Measurements from ENCODE around the gene CNTNAP4.

The CNTNAP4 gene

DNA sequence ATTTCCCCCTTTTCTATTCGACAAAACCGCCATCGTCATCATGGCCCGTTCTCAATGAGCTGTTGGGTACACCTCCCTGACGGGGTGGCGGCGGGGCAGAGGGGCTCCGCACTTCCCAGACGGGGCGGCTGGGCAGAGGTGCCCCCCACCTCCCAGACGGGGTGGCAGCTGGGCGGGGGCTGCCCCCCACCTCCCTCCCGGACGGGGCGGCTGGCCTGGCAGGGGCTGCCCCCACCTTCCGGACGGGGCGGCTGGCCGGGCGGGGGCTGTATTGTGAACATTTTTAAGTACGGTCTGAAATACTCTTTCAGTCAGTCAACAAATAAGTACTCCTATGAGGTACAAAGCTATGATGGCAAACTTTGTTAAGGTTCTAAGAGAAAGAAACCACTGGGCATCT, 222.8 kb downstream of the CNTNAP4 start:
- DNase-seq, result no peak

DNA sequence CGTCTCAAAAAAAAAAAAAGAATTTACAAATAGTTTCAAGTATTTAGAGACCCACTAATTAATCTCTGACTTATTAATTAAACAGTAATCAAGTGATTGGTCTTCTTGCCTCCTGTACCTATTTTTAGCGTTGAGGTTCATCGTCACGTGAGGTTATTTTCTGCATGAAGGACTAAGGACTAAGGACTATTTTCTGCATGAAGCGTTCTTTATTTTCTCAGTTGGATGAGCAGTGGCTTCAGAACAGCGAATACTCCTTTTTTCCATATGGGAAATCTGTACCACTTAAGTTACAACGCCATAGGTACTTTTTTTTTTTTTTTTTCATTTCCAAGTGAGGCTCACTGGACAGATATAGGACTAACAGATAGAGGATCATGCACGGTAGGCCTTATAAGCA, 224.9 kb downstream of the CNTNAP4 start:
- DNase-seq, result no peak

DNA sequence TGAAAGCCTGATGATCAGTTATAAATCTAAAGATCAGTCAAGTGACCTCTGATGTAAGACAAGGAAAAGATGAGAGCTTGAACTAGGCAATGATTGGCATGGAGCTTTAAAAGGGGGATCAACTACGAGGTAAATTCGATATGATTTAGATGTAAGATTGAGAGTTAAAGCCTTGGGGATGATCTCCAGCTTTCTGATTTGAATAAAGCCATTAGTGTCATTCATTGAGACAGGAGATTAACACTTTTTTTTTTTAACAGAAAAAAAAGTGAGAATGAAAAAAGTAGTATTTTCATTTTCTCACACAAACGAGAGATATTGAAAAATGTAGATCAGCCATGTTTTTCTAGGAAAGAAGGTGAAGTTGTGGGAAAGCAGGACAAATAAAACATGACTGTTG, 225.4 kb downstream of the CNTNAP4 start:
- no peak for DNase-seq

DNA sequence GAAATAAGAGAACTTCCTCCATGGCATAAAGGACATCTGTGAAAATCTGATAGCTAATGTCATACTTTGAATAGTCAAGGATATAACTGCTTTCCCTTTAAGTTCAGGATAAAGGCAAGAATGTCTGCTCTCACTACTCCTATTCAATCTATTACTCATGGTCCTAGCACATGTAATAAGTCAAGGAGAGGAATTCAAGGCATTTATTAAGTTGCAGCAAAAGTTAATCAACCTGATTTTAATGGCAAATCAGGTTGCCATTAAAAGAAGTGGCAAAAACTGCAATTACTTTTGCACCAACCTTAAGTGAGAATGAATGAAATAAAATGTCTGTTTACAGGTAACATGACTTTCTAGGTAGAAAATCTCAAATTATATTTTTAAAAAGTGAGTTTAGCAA, 225.9 kb downstream of the CNTNAP4 start:
- DNase-seq, result no peak

DNA sequence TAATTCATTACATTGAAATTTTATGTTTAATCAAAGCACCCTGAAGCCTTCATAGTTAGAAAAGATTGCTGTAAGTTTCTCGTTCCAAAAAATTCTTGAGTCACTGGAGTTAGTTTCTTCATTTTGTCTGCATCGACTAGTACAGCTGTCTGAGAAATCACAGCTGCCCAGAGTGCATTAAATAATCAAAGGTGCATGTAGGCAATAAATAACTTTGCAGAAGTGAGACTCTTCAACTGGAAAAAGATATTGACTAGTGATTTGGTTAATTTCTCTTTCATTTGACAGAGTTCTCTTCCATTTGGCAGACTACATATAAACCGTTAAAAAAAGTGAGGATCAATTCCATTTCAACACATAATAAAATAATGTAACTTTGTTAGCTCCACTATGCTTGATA, 234.0 kb downstream of the CNTNAP4 start:
- no peak for DNase-seq

DNA sequence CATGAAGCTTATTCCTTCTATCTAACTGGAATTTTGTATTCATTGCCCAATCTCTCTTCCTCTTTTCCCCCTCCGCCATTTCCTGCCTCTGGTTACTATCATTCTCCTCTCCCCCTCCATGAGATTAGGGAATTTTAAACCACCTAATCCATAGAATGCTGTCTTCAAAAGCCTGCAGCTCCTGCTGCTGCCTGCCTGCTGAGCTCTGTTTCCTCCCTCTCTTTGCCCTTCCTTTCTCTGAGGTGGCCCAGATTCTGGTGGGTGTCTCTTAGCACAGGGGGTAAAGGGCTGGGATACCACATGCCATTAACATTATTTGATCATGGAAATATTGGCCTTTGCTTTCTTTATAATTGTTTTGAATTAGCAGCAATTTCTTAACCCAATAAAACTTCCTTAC, 241.6 kb downstream of the CNTNAP4 start:
- no peak for DNase-seq

DNA sequence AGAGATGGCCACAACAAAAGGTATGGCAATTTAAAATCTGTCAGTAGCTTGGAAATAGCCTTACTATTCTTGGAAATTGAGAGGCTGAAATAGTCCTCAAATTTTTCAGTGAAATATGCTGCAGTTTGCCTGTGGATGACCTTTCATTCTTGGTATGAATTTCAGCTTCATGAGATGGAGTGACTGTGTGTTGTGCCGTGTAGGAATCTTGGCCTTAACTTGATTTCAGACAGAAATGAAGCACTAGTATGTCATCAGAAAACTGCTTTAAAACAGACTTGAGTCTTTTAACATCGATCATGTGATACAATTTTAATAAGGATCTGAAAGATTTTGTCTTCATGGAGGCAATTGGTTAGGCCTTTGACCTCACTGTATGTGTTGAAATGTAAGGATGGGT, 247.2 kb downstream of the CNTNAP4 start:
- DNase-seq, result no peak

DNA sequence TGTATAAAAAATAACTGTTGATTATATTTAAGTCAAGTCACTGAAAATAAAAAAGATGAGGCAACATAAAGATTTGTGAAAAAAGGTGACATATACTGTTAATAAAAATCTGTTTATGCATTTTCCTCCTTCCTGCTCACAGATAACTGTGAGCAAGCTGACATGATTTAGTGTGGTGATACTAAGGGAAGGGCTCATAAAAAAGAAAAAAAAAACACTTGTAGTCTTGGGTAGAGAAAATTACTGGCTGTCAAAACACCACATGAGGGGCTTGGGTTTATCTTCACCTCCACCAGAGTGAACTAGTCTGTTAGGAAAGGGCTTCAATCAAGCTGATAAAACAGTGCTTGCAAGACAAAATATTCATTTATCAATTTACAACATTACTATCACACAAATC, 247.6 kb downstream of the CNTNAP4 start:
- no peak for DNase-seq

DNA sequence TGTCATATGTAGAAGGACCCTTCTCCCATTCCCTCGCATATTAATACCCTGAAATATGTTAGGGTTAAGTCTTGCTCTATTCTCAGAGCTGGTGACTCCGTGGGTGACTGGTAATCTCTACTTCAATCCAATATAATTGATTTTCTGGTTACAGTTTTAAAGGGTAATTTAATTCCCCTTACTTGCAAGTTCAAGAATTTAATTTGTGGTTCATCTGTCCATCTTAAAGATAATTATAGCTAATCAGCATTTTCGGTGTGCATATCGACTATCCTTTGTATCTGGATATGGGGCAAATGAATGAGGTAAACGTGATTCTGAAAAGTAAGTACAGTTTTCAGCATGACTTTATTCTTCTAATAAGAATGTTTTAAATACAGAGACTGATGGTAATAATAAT, 250.0 kb downstream of the CNTNAP4 start:
- DNase-seq, result no peak

DNA sequence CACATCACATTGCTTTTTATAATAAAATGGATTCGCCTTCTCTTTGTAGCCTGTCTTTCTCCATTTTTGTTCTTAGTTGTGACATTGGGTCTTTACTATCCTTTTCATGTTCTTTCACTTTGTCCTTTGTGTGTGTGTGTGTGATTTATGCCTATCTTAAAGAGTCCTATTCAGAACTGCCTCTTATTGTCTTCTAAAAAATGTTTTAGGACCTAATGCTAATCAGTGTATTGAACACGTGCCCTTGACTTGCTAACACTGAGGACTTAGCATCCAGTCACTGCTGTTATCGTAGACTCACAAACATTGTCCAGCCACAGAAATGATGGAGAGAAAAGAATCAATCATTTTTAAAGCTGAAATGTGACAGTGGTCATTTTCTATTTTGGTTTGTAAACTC, 251.9 kb downstream of the CNTNAP4 start:
- DNase-seq, result no peak

DNA sequence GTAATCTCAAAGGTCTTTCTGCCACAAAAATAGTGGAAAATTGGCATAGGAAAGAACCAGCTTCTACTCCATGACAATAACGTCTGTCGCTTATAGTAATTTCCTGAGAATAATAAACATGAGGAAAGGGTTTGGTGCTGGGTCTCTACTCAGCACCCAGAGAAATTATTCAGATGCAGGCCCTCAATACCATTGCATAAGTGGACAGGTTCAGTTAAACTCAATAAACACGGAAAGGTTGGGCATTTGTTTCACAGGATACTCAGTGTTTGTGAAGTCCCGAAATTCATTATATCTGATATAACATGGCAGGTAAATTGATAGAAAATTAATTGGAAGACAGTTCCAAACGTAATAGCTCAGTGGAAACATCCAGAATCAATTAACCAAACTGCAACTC, 254.0 kb downstream of the CNTNAP4 start:
- DNase-seq, result no peak

DNA sequence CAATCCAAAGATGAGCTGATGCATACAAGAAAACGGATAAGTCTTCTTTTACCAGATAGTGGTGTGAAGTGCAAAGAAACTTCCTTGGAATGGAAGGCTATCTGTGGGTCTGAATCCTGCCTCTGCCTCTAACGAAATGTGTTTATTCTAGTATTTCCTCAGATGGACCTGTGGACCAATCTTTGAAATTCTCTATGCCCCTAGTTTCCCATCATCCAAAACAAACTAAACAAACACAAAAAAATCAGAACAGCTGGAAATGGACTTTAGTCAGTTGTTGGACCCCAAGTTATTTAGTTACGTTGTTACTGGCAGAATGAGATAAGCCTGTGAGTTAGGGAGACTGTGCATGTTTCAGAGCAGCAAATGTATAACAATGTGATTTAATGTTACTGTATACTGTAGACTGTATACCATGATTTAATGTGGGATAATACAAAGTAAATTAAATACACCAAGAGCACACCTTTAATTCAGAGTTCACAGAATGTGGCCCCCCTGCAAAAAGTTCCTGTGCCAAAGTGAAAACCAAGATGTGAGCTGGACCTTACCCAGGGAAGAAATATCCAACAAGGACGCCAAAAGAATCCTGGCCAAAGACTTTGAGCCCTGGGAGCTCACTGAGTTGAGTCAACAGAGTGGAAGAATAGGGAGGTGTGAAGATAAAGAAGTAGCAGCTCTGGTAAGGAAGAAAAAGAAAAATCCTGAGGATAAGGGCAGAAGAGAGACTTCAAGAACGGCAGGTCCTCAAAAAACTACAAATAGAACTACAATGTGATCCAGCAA, 255.2 kb downstream of the CNTNAP4 start:
- no peak for DNase-seq

DNA sequence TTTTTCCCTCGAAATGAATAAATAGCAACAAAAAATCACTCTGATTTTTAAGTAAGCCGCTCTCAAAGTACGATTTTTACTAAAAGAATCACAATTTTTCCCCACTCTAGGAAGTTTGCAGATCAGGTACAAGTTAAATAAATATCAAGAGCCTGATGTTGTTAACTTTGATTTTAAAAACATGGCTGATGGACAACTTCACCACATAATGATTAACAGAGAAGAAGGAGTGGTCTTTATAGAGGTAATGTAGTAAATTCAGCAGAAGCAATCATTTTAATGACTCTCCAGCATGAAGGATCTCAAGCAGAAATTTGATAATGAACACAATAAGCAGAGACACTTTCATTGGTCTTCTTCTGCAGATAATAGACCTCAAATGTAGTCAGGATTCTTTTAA, 262.4 kb downstream of the CNTNAP4 start:
- no peak for DNase-seq

DNA sequence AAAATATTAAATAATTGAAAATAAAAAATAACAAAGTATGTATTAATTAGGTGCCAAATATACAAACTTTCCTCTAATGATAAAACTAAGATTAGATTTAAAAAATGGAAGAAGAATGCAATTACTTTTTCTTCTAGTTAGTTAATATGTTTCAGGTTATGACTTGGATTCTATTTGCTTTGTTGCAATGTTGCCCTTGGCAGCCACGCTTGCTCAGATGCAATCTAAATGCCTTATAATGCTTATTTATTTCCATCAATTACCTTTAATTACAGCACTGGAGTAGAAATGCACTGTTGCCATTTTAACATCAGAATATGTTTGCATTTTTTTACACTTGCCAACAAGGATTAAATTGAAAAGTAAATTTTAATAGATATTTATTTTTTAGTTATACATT, 263.9 kb downstream of the CNTNAP4 start:
- DNase-seq, result no peak

DNA sequence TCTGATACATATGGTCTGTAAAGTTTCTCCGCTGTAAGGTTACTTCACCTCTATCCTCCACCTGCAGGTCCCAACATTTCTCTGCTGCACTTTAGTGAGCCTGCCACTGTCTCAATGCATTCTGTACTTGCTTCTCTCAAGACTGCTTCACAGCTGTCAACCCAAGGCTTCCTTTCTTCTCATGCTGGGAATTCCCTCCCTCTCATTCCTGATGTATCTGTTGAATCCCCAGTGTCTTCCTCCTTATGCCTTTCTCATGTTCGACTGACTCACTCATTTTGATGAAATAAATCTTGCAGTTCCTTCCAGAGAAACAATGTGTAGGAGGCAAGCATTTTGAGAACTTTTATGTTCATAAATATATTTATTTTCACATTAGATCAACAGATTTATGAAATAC, 288.3 kb downstream of the CNTNAP4 start:
- DNase-seq, result no peak

DNA sequence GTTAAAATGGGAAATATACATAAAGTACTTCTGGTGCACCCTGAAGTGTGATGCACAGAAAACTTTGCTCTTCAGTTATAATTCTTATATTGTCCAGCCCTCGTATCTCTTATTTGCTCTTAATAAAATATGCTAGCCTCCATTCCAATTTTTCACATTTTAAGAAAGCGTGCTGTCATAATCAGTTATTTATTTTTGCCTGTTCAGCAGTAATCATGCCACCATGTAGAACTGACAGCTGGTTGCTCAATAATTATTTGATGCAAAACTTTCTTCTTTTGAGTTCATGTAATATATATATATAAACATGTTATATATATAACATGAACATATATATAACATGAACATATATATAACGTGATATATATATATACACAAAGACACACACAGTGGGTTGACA, 294.6 kb downstream of the CNTNAP4 start:
- no peak for DNase-seq

DNA sequence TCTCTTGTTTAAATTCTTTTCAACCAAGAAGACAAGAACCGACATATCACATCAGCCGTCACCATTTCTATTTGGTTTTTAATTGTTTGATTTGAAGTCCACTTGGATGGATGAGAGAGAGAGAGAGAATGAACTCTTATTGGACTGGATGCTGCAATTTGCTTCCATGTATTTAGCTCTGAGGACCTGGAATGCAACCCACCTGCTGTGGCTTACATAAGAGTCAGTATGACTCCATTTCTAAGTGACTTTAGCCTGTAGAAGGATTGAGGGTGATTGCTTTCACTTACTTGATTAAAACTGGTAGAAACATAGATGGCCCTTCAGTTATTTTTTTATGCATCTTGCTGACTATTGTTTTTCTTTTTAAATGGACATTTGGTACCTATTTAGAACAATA, 296.1 kb downstream of the CNTNAP4 start:
- DNase-seq, result no peak

DNA sequence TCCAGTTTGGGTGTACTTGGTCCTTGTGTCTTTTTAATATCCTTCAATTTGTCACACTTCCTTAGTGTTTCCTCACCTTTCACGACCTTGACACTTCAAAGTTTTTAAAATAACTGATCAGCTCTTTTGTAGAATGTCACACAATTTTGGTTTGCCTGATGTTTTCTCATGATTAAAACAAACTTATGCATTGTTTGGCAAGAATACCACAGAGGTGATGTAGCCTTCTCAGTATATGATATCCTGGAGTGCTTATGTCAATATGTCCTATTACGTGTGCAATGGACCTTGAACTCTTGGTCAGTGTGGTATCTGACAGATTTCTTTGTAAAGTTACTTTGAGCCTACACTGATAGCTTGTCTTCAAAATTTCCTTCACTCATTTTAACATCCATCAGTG, 297.4 kb downstream of the CNTNAP4 start:
- no peak for DNase-seq

DNA sequence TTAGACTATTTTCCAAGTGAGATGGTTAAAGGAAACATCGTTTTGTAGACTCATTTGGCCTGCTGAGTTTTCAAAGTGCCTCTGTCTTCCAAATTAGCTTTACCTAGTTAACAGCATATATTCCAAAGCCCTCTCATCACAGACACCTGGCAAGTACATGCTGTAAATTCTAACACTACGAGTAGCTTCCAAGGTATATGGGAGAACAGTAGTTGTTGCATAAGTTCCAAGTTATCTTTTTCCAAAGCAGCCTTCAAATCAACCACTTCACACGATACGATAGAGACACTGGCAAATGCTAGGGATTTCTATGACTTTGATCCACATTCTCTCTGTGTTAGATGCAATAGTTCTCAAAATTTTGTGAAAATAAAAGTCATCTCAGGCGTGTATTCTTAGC, 299.3 kb downstream of the CNTNAP4 start:
- no peak for DNase-seq

DNA sequence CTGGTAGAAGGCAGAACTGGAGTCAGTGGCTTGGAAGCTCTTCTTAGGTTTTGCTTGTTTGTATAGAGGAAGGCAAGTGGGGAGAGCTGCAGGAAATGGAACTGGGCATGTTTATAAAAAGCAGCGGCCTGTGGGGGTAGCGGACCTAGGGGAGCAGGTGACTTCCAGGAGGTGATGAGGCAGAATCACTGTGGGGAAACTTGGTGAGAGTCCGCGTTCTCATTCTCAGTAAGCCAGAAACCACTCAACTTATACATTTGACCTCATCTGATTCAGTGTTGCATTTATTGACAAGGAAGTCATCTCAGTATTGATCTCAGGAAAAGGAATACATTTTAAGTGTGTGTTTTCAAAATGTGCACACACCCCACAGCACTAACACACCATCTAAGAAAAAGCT, 299.8 kb downstream of the CNTNAP4 start:
- DNase-seq, result no peak

DNA sequence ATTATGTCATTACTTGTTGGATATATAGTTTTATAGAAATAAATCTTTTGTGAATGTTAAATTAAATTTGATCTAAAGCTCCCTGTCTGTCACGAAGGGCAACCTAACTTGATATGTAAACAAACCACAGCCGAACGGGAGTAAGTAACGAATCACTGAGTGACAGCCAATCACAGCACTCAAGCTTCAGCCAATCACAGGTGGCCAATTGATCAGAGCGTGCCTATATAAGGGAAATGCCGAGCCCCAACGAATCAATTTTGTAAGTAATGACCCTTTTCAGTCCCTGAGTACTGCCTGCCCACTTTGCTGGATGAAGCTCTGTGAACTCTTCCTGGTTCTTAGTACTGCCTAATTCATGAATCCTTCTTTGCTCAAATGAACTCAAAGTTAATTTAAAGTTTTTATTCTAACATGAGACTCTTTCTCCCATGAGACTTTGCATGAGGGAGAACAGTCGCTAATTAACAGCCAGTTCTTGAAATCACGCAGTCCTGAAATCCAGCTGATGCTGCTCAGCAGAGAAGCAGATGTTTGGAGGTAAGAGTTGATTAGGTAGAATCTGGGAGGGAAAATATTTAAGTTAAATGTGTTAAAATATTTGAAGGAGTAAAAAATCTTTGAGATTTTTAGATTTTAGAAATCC, 302.2 kb downstream of the CNTNAP4 start:
- no peak for DNase-seq

DNA sequence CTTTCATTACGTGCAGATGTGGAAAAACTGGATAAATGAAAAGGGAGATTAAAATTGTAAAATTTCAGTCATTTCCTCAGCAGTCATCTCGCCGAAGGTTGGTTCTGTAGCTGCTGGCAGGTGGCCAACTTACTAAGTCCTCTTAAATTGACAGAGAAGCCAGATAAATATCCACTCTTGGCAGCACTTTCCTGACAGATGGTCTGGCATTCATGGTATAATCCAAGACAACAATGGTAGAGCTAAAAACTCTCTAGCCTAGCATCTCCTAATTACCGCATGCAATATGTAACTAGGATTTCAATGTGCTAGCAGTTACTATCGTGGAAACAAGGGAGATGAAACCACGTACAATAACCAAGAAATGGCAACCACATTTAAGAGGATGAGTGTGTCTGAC, 306.3 kb downstream of the CNTNAP4 start:
- peak; percentile 10 for DNase-seq

DNA sequence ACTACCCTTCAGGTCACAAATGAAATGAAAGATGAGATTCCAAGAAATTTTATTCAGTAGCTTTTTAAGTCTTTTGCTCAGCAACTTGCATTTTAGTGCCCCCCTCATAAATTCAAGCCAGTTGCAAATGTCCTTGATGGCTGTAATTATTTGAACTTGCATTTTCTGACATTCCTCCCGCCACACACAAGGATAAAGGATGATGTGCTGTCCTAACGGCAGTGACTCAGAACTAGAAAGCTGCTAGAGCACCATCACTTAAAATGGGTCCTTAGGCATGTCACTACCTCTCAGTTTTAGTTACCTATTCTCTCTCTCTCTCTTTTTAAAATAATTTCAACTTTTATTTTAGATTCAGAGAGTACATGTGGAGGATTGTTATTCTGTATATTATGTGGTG, 306.7 kb downstream of the CNTNAP4 start:
- no peak for DNase-seq

DNA sequence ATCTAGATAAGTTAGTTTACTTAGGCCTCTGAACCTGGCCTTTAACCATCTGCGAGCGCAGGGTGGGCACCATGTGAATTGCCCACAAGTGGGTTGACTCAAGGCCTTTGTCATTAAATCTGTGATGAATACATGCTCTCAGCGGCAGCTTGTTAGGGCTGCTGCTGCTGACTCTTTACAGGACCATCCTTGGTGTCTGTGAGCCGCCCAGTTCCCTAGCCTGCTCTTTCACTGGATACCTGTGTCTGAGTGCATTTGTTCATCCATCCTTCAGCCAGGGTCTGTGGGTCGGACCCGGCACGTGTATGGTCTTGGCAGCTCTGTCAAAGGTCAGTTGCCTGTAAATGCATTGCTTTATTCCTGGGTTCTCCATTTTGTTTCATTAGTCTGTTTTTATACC, 321.3 kb downstream of the CNTNAP4 start:
- DNase-seq, result no peak

DNA sequence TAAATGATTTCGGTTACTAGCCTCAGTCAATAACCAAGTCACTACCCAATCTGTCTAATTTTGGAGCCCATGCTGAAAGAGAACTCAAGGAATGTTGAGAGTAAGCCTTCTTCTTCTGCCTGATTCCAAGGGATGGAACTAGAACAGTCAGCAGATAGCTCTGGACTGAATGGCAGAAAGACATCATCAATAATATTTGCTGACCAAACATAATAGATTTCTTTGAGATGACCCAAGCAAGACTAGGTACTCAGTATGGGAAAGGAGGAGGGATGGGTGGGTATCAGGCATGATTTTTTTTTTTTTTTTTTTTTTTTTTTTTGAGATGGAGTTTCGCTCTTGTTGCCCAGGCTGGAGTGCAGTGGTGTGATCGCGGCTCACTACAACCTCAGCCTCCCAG, 330.1 kb downstream of the CNTNAP4 start:
- no peak for DNase-seq

All from RPMI8226 (cell line).